Measurements from ENCODE around the gene RAB3GAP2.
"Not testable (repeated sequence)": the region's sequence is repeated elsewhere in the genome, so short reads cannot be mapped to it uniquely, and the experiment has no call there.

Gene RAB3GAP2

GRCh38 chr1:220184506-220184905, 87.7 kb downstream of the RAB3GAP2 start:
- Mint-ChIP-seq H3K27ac (no peak overlapping the region), H3K4me1 (ENCODE audit: low read depth) (no peaks in the 10 kb centered on the region), H3K4me3 (no peak overlapping the region), H3K9me3 (no peaks in the 10 kb centered on the region), H3K36me3 (ENCODE audit: low read depth) (peaks cover 80% of the 10 kb centered on the region), H3K27me3 (no peaks in the 10 kb centered on the region)
- no peak for DNase-seq

GRCh38 chr1:220182656-220183055, 89.6 kb downstream of the RAB3GAP2 start:
- H3K4me1 Mint-ChIP-seq (ENCODE audit: low read depth): no peaks in the 10 kb centered on the region
- no peak for DNase-seq
- no peaks in the 10 kb centered on the region for H3K27me3 Mint-ChIP-seq
- H3K36me3 Mint-ChIP-seq (ENCODE audit: low read depth): peaks cover 81% of the 10 kb centered on the region
- H3K27ac Mint-ChIP-seq: no peak overlapping the region
- H3K4me3 Mint-ChIP-seq: no peak overlapping the region
- H3K9me3 Mint-ChIP-seq: no peaks in the 10 kb centered on the region

GRCh38 chr1:220182111-220182510, 90.1 kb downstream of the RAB3GAP2 start:
- no peak overlapping the region for H3K4me3 Mint-ChIP-seq

GRCh38 chr1:220176540-220176939, 95.7 kb downstream of the RAB3GAP2 start:
- peak overlapping the region; percentile 39 for H3K27ac Mint-ChIP-seq
- DNase-seq: no peak
- H3K27me3 Mint-ChIP-seq: no peaks in the 10 kb centered on the region
- peaks cover 2% of the 10 kb centered on the region for H3K4me1 Mint-ChIP-seq (ENCODE audit: low read depth)
- peaks cover 91% of the 10 kb centered on the region for H3K36me3 Mint-ChIP-seq (ENCODE audit: low read depth)
- no peak overlapping the region for H3K4me3 Mint-ChIP-seq
- no peaks in the 10 kb centered on the region for H3K9me3 Mint-ChIP-seq

More at GRCh38 chr1:220182111-220182510, 90.1 kb downstream of the RAB3GAP2 start:
- Mint-ChIP-seq H3K27me3 (no peaks in the 10 kb centered on the region), H3K9me3 (no peaks in the 10 kb centered on the region), H3K27ac (no peak overlapping the region), H3K36me3 (ENCODE audit: low read depth) (peaks cover 81% of the 10 kb centered on the region), H3K4me1 (ENCODE audit: low read depth) (no peaks in the 10 kb centered on the region)
- DNase-seq: no peak

- peaks cover 93% of the 10 kb centered on the region for H3K36me3 Mint-ChIP-seq (ENCODE audit: low read depth)
- H3K9me3 Mint-ChIP-seq: no peaks in the 10 kb centered on the region
- H3K27ac Mint-ChIP-seq: no peak overlapping the region
- no peaks in the 10 kb centered on the region for H3K4me1 Mint-ChIP-seq (ENCODE audit: low read depth)
- no peak for DNase-seq
- H3K27me3 Mint-ChIP-seq: no peaks in the 10 kb centered on the region
- no peak overlapping the region for H3K4me3 Mint-ChIP-seq
Observed at GRCh38 chr1:220170836-220171526, 101.3 kb downstream of the RAB3GAP2 start.

GRCh38 chr1:220169887-220170286, 102.4 kb downstream of the RAB3GAP2 start:
- not testable (repeated sequence) for H3K9me3 Mint-ChIP-seq; H3K27me3 Mint-ChIP-seq; H3K4me3 Mint-ChIP-seq; DNase-seq; H3K4me1 Mint-ChIP-seq (ENCODE audit: low read depth); H3K27ac Mint-ChIP-seq
- peaks cover 90% of the 10 kb centered on the region for H3K36me3 Mint-ChIP-seq (ENCODE audit: low read depth)

GRCh38 chr1:220166853-220167252, 105.4 kb downstream of the RAB3GAP2 start:
- no peaks in the 10 kb centered on the region for H3K9me3 Mint-ChIP-seq
- no peak overlapping the region for H3K4me3 Mint-ChIP-seq
- no peaks in the 10 kb centered on the region for H3K27me3 Mint-ChIP-seq
- no peak for DNase-seq
- peaks cover 81% of the 10 kb centered on the region for H3K36me3 Mint-ChIP-seq (ENCODE audit: low read depth)
- H3K27ac Mint-ChIP-seq: no peak overlapping the region
- H3K4me1 Mint-ChIP-seq (ENCODE audit: low read depth): no peaks in the 10 kb centered on the region

- Mint-ChIP-seq H3K4me1 (ENCODE audit: low read depth) (peaks cover 2% of the 10 kb centered on the region), H3K27ac (no peak overlapping the region), H3K27me3 (no peaks in the 10 kb centered on the region), H3K4me3 (no peak overlapping the region), H3K36me3 (ENCODE audit: low read depth) (peaks cover 80% of the 10 kb centered on the region), H3K9me3 (no peaks in the 10 kb centered on the region)
- no peak for DNase-seq
Observed at GRCh38 chr1:220164517-220164916, 107.7 kb downstream of the RAB3GAP2 start.

- no peak overlapping the region for H3K4me3 Mint-ChIP-seq
- peaks cover 77% of the 10 kb centered on the region for H3K36me3 Mint-ChIP-seq (ENCODE audit: low read depth)
- H3K27me3 Mint-ChIP-seq: no peaks in the 10 kb centered on the region
- no peaks in the 10 kb centered on the region for H3K9me3 Mint-ChIP-seq
- no peak overlapping the region for H3K27ac Mint-ChIP-seq
- peaks cover 2% of the 10 kb centered on the region for H3K4me1 Mint-ChIP-seq (ENCODE audit: low read depth)
- no peak for DNase-seq
Observed at GRCh38 chr1:220164116-220164515, 108.1 kb downstream of the RAB3GAP2 start.

- no peaks in the 10 kb centered on the region for H3K9me3 Mint-ChIP-seq
- H3K36me3 Mint-ChIP-seq (ENCODE audit: low read depth): peaks cover 79% of the 10 kb centered on the region
- H3K4me1 Mint-ChIP-seq (ENCODE audit: low read depth): peaks cover 19% of the 10 kb centered on the region
- no peak for DNase-seq
- no peaks in the 10 kb centered on the region for H3K27me3 Mint-ChIP-seq
- peak overlapping the region; percentile 1 for H3K27ac Mint-ChIP-seq
- H3K4me3 Mint-ChIP-seq: no peak overlapping the region
Observed at GRCh38 chr1:220160027-220160426, 112.2 kb downstream of the RAB3GAP2 start.

GRCh38 chr1:220159041-220159440, 113.2 kb downstream of the RAB3GAP2 start:
- H3K4me3 Mint-ChIP-seq: no peak overlapping the region
- no peak for DNase-seq
- H3K27me3 Mint-ChIP-seq: no peaks in the 10 kb centered on the region
- H3K9me3 Mint-ChIP-seq: no peaks in the 10 kb centered on the region
- peaks cover 80% of the 10 kb centered on the region for H3K36me3 Mint-ChIP-seq (ENCODE audit: low read depth)
- H3K27ac Mint-ChIP-seq: no peak overlapping the region
- H3K4me1 Mint-ChIP-seq (ENCODE audit: low read depth): peaks cover 19% of the 10 kb centered on the region

- peaks cover 80% of the 10 kb centered on the region for H3K36me3 Mint-ChIP-seq (ENCODE audit: low read depth)
- peaks cover 19% of the 10 kb centered on the region for H3K4me1 Mint-ChIP-seq (ENCODE audit: low read depth)
- peak overlapping the region; percentile 1 for H3K27ac Mint-ChIP-seq
- H3K4me3 Mint-ChIP-seq, DNase-seq, H3K27me3 Mint-ChIP-seq, H3K9me3 Mint-ChIP-seq: not testable (repeated sequence)
Observed at GRCh38 chr1:220158530-220158929, 113.7 kb downstream of the RAB3GAP2 start.

GRCh38 chr1:220157738-220158137, 114.5 kb downstream of the RAB3GAP2 start:
- H3K4me3 Mint-ChIP-seq: no peak overlapping the region
- H3K4me1 Mint-ChIP-seq (ENCODE audit: low read depth): peaks cover 19% of the 10 kb centered on the region

GRCh38 chr1:220156620-220157146, 115.6 kb downstream of the RAB3GAP2 start:
- Mint-ChIP-seq H3K4me3 (no peak overlapping the region), H3K27me3 (no peaks in the 10 kb centered on the region)
- no peak for DNase-seq

More at GRCh38 chr1:220157738-220158137, 114.5 kb downstream of the RAB3GAP2 start:
- peaks cover 82% of the 10 kb centered on the region for H3K36me3 Mint-ChIP-seq (ENCODE audit: low read depth)
- peak overlapping the region; percentile 50 for H3K27ac Mint-ChIP-seq
- no peaks in the 10 kb centered on the region for H3K9me3 Mint-ChIP-seq
- no peak for DNase-seq
- no peaks in the 10 kb centered on the region for H3K27me3 Mint-ChIP-seq

GRCh38 chr1:220153147-220153546, 119.1 kb downstream of the RAB3GAP2 start:
- Mint-ChIP-seq H3K4me1 (ENCODE audit: low read depth) (peaks cover 15% of the 10 kb centered on the region), H3K36me3 (ENCODE audit: low read depth) (peaks cover 86% of the 10 kb centered on the region), H3K27me3 (no peaks in the 10 kb centered on the region), H3K27ac (peak overlapping the region; percentile 53), H3K4me3 (no peak overlapping the region), H3K9me3 (no peaks in the 10 kb centered on the region)
- DNase-seq: no peak

More at GRCh38 chr1:220156620-220157146, 115.6 kb downstream of the RAB3GAP2 start:
- H3K27ac Mint-ChIP-seq: peak overlapping the region; percentile 79
- peaks cover 88% of the 10 kb centered on the region for H3K36me3 Mint-ChIP-seq (ENCODE audit: low read depth)
- peaks cover 19% of the 10 kb centered on the region for H3K4me1 Mint-ChIP-seq (ENCODE audit: low read depth)
- no peaks in the 10 kb centered on the region for H3K9me3 Mint-ChIP-seq

All from activated T-cell treated with anti-CD3 and anti-CD28 coated beads, Interleukin-2, amount 50 U/mL, for 24 hours (primary cell).